Measurements from ENCODE around the gene PDE11A.

- TF ChIP-seq, protein P1, sequence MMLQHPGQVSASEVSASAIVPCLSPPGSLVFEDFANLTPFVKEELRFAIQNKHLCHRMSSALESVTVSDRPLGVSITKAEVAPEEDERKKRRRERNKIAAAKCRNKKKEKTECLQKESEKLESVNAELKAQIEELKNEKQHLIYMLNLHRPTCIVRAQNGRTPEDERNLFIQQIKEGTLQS (IDR thresholded peaks at IDR 0.05), result no peak
- TF ChIP-seq EZH2 (IDR thresholded peaks at IDR 0.05) (no peak), RAD21 (IDR thresholded peaks at IDR 0.05; ENCODE audit: low read depth) (no peak), POLR2AphosphoS5 (IDR thresholded peaks at IDR 0.05; ENCODE audit: low read depth, low read length) (no peak), EGR1 (IDR thresholded peaks at IDR 0.05; ENCODE audit: low read depth) (no peak), JUND (IDR thresholded peaks at IDR 0.05) (no peak)
These were observed 360.1 kb downstream of the PDE11A start for GRCh38 chr2:177712462-177712861.
